PC-3 (cell line): ENCODE data around the gene MAGI1. TPM values are rescaled to one million over a fixed set of nuclear protein-coding genes. Genes with fewer than 3 reads are reported as not detected.

ENCODE experiments used
- ATAC-seq: fragments of 200-7000 bp; cut with Tn5 transposase; 2 replicates; pipeline ENCODE4 v1.9.1; 2020; ENCODE audit warnings: mild to moderate bottlenecking, moderate library complexity
- BruUV-seq: library from RNA; stranded (reverse); fragments of 400-500 nt; replicated peaks from 2 replicates; lab custom pipeline; 2021; lab: Mats Ljungman, UMichigan
- CTCF ChIA-PET: fragments of 300-600 bp; sonication (Branson Sonifier 250); formaldehyde crosslinking; loops from one replicate; lab custom pipeline; 2022; ENCODE audit warnings: antibody characterized with exemption; lab: Charles Lee
- POLR2A ChIA-PET: fragments of 300-600 bp; sonication (Branson Sonifier 250); formaldehyde crosslinking; loops from one replicate; lab custom pipeline; 2022; ENCODE audit warnings: antibody characterized with exemption; ENCODE audit not compliant: unreplicated experiment; lab: Charles Lee
- DNase-seq: peaks from one replicate; pipeline ENCODE4 v3.0.0-alpha.2; 2015
- H2AFZ ChIP-seq: fragments of 300-600 bp; sonication (generic); 2 replicates; pipeline ENCODE4 v1.6.0; 2016; ENCODE audit warnings: antibody characterized with exemption, low read length
- H3F3A ChIP-seq: fragments of 300-600 bp; sonication (generic); one replicate; pipeline ENCODE4 v1.6.0; 2017; ENCODE audit warnings: antibody characterized with exemption, low read length, control low read depth, mild to moderate bottlenecking; ENCODE audit not compliant: unreplicated experiment
- H3K27ac ChIP-seq: fragments of 300-600 bp; sonication (generic); 2 replicates; pipeline ENCODE4 v1.5.1; 2016; ENCODE audit warnings: mild to moderate bottlenecking, low read length
- H3K27me3 ChIP-seq: fragments of 300-600 bp; sonication (generic); 2 replicates; pipeline ENCODE4 v1.6.1; 2016; ENCODE audit warnings: low read length, mixed read lengths
- H3K36me3 ChIP-seq: fragments of 300-600 bp; sonication (generic); 2 replicates; pipeline ENCODE4 v1.6.1; 2016; ENCODE audit warnings: low read depth, mixed run types, low read length, mixed read lengths
- H3K4me1 ChIP-seq: fragments of 300-600 bp; sonication (generic); 2 replicates; pipeline ENCODE4 v1.5.1; 2016; ENCODE audit warnings: low read length; ENCODE audit not compliant: insufficient read depth
- H3K4me2 ChIP-seq: fragments of 300-600 bp; sonication (generic); 2 replicates; pipeline ENCODE4 v1.6.0; 2016; ENCODE audit warnings: low read length
- H3K4me3 ChIP-seq: fragments of 300-600 bp; sonication (generic); 2 replicates; pipeline ENCODE4 v1.5.1; 2016; ENCODE audit warnings: mild to moderate bottlenecking, low read length, mixed read lengths
- H3K79me2 ChIP-seq: fragments of 300-600 bp; sonication (generic); 2 replicates; pipeline ENCODE4 v1.6.1; 2017; ENCODE audit warnings: low read length, mixed read lengths
- H3K9ac ChIP-seq: fragments of 300-600 bp; sonication (generic); 2 replicates; pipeline ENCODE4 v1.6.0; 2016; ENCODE audit warnings: mild to moderate bottlenecking, low read length
- H3K9me2 ChIP-seq: fragments of 300-600 bp; sonication (generic); replicated peaks from 2 replicates; pipeline ENCODE4 v1.6.1; 2016; ENCODE audit warnings: mixed run types, low read length, mixed read lengths
- H3K9me3 ChIP-seq: fragments of 300-600 bp; sonication (generic); 2 replicates; pipeline ENCODE4 v1.6.1; 2016; ENCODE audit warnings: low read length, mixed read lengths
- H4K20me1 ChIP-seq: fragments of 300-600 bp; sonication (generic); 2 replicates; pipeline ENCODE4 v1.6.1; 2016; ENCODE audit warnings: low read length, mixed read lengths
- CTCF ChIP-seq: fragments of 300-600 bp; sonication (generic); conservative IDR thresholded peaks from 2 replicates; pipeline ENCODE4 v1.5.1; 2017; ENCODE audit warnings: antibody characterized with exemption, low read depth, mild to moderate bottlenecking, low read length
- EZH2 ChIP-seq: fragments of 300-600 bp; sonication (generic); IDR thresholded peaks from one replicate; pipeline ENCODE4 v1.6.1; 2017; ENCODE audit warnings: antibody characterized with exemption, mild to moderate bottlenecking, low read length; ENCODE audit not compliant: unreplicated experiment
- EZH2phosphoT487 ChIP-seq: fragments of 300-600 bp; sonication (generic); IDR thresholded peaks from 2 replicates; pipeline ENCODE4 v1.6.1; 2018; ENCODE audit warnings: mild to moderate bottlenecking, antibody characterized with exemption, low read length, borderline replicate concordance
- intact Hi-C: fragments of 100-400 bp; cut with micrococcal nuclease; formaldehyde crosslinking; loops from 2 replicates; pipeline ENCODE4 v1.9.0; 2023
- total RNA-seq: library from RNA; depleted of rRNA; stranded (reverse); fragments of >200 nt; gene quantifications from 2 replicates; pipeline ENCODE4 v1.2.3, GENCODE V29; 2014

The MAGI1 gene
- total RNA-seq, 1 experiment from 2014 or later: 8.9 TPM

GRCh38 chr3:65988411-65989180 lies 50.1 kb downstream of the MAGI1 start:
- H3K27ac ChIP-seq: no peak overlapping the region
- no peak overlapping the region for H2AFZ ChIP-seq
- H3K9ac ChIP-seq: no peak overlapping the region
- no peak for DNase-seq
- ChIA-PET CTCF (no interaction called here), POLR2A (no interaction called here)
- H3K4me1 ChIP-seq: no peaks in the 10 kb centered on the region
- H3K36me3 ChIP-seq: no peaks in the 10 kb centered on the region
- BruUV-seq: no TSS peak
- H3K4me2 ChIP-seq: no peak overlapping the region
- no peak for ATAC-seq
- no peak overlapping the region for H3K4me3 ChIP-seq
- H3K79me2 ChIP-seq: no peaks in the 10 kb centered on the region
- no peaks in the 10 kb centered on the region for H4K20me1 ChIP-seq
- H3K9me2 ChIP-seq: no peaks in the 10 kb centered on the region
- intact Hi-C loops: no loop called here
- no peaks in the 10 kb centered on the region for H3K27me3 ChIP-seq
- TF ChIP-seq EZH2: no peak
- TF ChIP-seq CTCF: no peak
- TF ChIP-seq EZH2phosphoT487: no peak
- H3K9me3 ChIP-seq: no peaks in the 10 kb centered on the region
- no peaks in the 10 kb centered on the region for H3F3A ChIP-seq

GRCh38 chr3:65986285-65986684 lies 52.4 kb downstream of the MAGI1 start:
- ATAC-seq (no peak), DNase-seq (no peak)
- no peaks in the 10 kb centered on the region for H3K79me2 ChIP-seq
- no peak for TF ChIP-seq EZH2phosphoT487
- TF ChIP-seq CTCF: no peak
- no peak for TF ChIP-seq EZH2
- no peak overlapping the region for H3K9ac ChIP-seq
- intact Hi-C loops: no loop called here
- H3K4me1 ChIP-seq: no peaks in the 10 kb centered on the region
- H3K4me3 ChIP-seq: no peak overlapping the region
- no peak overlapping the region for H3K4me2 ChIP-seq
- H4K20me1 ChIP-seq: no peaks in the 10 kb centered on the region
- no peaks in the 10 kb centered on the region for H3K36me3 ChIP-seq
- no peaks in the 10 kb centered on the region for H3K9me3 ChIP-seq
- ChIA-PET CTCF (no interaction called here), POLR2A (interaction anchor here (0.6 kb wide), 1 partner anchor 410 kb away, joined by 10 read pairs; no protein-coding TSS in a partner anchor)
- H3K27ac ChIP-seq: no peak overlapping the region
- H3F3A ChIP-seq: no peaks in the 10 kb centered on the region
- no peak overlapping the region for H2AFZ ChIP-seq
- no peaks in the 10 kb centered on the region for H3K9me2 ChIP-seq
- H3K27me3 ChIP-seq: no peaks in the 10 kb centered on the region
- BruUV-seq: no TSS peak

GRCh38 chr3:65984975-65985374 lies 53.7 kb downstream of the MAGI1 start:
- ChIA-PET POLR2A (no interaction called here), CTCF (no interaction called here)
- intact Hi-C loops: no loop called here

More at GRCh38 chr3:65984975-65985374, 53.7 kb downstream of the MAGI1 start:
- Histone ChIP-seq H3K4me1 (no peaks in the 10 kb centered on the region), H3F3A (no peaks in the 10 kb centered on the region), H3K27me3 (no peaks in the 10 kb centered on the region), H3K27ac (no peak overlapping the region), H3K9ac (no peak overlapping the region), H4K20me1 (no peaks in the 10 kb centered on the region), H3K9me2 (no peaks in the 10 kb centered on the region), H3K4me2 (no peak overlapping the region), H3K36me3 (no peaks in the 10 kb centered on the region), H3K79me2 (no peaks in the 10 kb centered on the region), H3K4me3 (no peak overlapping the region), H3K9me3 (no peaks in the 10 kb centered on the region), H2AFZ (no peak overlapping the region)
- ATAC-seq (no peak), DNase-seq (no peak)
- no TSS peak for BruUV-seq
- TF ChIP-seq CTCF: no peak
- no peak for TF ChIP-seq EZH2phosphoT487
- no peak for TF ChIP-seq EZH2
